Tongue (tissue), 2 donors: ENCODE data around the gene ZNF586. TPM values are rescaled to one million over a fixed set of nuclear protein-coding genes. Genes with fewer than 3 reads are reported as not detected.
"Not testable (repeated sequence)": the region's sequence is repeated elsewhere in the genome, so short reads cannot be mapped to it uniquely, and the experiment has no call there.

ENCODE experiments used
- DNase-seq: peaks from one replicate; pipeline ENCODE4 v3.0.0-alpha.2; 2015
- total RNA-seq: library from RNA; depleted of rRNA; stranded (reverse); fragments of >200 nt; gene quantifications from one replicate; pipeline ENCODE4 v1.2.3, GENCODE V29; 2014

ZNF586 gene
- total RNA-seq, 1 donor from 2014 or later: 29.4 TPM

DNA sequence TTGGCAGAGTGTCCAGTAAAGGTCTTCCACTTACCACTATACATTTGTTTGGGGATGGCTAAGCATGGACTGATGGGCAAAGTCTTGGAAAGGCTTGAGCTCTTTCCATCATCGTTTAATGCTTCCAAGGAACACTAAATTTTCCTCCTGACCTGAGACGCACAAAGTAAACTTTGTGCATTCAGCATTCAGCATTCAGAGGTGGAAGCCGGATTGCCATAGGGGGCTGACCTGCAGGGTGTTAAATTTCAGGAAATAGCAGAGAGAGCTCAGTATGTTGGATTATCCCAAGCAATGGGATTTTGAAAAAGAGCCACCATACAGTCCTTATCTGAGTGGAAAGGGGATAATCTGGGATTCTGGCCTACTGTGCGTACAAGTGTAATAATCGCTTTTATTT lies 31.2 kb downstream of the ZNF586 start:
- DNase-seq: no peak

DNA sequence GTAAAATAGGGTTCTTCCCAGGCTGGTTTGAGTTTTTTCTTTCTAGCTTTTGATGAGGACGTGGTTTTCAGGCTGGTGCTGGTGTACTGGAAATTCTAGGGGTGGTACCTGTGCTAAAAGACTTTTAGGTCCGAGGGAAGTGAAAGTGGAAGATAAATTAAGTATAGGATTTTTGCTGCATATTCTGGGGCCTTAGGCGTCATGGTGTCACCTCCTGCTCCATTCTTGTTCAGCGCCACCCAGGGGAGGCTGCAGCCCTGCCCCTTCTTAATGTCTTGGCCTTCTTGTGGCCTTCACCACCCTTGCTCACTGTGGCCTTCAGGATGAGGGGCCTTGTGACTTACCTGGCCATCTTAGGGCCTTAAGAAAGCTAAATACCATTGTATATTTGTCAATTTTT lies 32.8 kb downstream of the ZNF586 start:
- DNase-seq: no peak

DNA sequence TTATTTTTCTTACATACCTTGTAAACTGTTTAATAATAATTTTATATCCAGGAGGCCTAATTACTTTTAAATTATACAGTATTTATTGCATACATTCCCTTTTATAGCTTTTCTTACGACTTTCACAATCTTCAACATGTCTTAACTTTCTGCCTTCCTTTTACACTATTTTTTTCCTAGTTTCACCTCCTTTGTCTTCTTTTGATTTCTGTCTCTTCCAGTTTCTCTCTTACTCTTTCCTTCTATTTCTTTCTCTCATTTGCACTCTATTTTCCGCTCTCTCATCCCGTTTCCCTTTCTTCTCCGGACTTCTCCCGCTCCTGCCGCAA lies 33.8 kb downstream of the ZNF586 start:
- no peak for DNase-seq

DNA sequence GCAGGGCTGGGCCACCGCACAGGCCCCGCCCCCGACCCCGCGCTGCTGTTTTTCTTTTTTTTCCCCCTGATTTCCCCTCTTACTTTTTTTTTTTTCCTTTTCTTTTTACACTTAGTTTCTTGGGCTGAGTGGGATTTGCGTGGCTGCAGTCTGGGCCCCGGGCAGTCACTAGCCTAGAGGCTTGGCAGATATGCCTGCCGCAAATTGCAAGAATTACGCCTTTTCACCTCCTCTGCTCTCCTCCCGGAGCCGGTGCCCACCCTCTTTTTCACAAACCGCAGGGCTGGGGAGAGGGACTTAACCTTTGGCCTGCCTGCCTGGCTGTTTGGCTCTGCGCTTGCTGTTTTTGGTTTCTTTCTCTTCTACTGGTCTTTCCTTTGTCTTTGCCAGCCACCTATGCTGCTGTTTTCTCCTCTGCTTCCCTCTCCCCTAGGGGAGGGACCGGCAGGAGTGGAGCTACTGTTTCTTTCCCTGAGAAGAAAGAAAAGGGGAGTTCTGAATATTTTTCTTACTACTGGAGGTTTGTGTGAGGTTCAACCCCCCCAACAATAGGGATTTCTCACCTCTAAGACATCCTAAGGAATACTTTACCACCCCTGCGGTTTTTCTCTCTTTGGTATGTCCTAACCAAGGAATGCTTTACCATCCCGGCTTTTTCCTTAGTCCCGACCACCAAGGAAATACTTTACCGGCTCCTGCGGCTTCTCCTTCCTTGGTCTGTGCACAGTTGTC lies 34.3 kb downstream of the ZNF586 start:
- peak; percentile 64 for DNase-seq

DNA sequence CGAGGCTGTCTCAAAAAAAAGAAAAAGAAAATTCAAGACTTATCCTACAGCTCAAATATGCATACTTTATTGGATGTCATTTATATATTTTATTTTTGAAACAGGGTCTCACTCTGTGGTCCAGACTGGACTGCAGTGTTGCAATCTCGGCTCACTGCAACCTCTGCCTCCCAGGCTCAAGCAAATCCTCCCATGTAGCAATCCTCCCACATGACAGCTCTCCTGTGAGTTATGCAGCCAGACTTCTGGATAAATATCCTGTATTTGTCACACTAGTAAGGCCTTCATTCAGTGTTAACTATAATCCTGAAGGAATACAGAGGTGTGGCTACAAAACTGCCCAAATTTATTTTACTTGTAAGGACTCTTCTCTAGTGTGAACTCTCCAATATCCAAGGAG lies 38.1 kb downstream of the ZNF586 start:
- no peak for DNase-seq

DNA sequence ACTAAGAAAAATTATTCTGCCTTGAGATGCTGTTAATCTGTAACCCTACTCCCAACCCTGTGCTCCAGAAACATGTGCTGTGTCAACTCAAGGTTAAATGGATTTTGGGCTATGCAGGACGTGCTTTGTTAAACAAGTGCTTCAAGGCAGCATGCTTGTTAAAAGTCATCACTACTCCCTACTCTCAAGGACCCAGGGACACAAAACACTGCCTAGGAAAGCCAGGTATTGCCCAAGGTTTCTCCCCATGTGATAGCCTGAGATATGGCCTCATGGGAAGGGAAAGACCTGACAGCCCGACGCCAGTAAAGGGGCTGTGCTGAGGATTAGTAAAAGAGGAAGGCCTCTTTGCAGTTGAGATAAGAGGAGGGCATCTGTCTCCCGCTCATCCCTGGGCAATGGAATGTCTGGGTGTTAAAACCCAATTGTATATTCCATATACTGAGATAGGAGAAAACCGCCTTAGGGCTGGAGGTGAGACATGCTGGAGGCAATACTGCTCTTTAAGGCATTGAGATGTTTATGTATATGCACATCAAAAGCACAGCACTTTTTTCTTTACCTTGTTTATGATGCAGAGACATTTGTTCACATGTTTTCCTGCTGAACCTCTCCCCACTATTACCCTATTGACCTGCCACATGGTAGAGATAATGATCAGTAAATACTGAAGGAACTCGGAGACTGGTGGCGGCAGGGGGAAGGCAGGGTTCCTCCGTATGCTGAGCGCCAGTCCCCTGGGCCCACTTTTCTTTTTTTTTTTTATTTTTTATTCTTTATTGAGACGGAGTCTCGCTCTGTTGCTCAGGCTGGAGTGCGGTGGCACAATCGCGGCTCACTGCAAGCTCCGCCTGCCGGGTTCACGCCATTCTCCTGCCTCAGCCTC lies 41.2 kb downstream of the ZNF586 start:
- DNase-seq: not testable (repeated sequence)

DNA sequence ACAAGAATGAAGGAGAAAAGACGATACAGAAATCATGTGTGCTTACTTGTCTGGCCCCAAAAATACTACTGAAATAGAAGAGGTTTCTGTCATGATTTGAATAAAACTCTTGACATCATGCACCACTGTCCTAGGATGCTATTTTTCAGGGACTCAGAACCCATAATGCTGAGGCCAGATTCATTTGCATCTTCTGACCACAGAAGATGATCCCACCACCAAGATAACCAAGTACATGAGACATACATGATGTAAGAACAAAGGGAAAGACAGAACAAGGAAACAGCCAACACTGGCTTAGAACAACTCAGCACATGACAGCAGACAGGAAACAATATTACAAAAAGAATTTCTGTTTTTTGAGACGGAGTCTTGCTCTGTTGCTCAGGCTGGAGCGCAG lies 42.8 kb downstream of the ZNF586 start:
- DNase-seq: no peak

DNA sequence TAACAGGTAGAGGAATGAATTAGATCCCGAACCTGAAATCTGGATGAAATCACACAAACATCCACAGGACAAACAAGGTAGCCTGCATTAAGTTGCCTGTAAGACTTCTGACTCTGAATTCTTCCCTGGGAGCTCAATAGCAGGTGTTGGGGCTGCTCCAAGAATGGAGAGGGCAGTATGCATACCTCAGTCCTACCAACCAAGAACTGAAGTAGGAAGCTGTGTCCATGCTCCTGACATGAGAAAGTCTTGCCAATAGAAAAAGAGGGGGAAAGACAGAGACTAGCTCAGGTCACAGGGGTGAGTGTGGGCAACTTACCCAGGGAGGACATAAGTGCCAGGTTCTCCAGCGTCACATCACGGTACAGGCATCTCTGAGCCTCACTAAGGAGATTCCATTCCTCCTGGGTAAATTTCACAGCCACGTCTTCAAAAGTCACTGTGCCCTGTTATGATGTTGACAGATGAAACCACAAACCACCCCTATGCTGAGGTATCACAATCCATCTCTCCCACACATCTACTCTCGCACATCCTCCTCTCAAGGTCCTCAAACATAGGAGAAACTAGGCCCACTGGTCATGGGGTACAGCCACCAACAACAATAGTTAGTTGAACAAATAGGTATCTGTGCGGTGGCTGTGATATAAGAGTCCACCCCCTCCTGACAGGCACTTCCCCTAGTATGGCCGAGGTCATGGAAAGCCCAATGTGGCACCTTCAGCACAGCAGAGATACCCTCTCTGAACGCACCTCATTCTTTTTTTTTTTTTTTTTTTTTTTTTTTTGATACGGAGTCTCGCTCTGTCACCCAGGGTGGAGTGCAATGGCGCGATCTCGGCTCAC lies 43.7 kb downstream of the ZNF586 start:
- DNase-seq: not testable (repeated sequence)

DNA sequence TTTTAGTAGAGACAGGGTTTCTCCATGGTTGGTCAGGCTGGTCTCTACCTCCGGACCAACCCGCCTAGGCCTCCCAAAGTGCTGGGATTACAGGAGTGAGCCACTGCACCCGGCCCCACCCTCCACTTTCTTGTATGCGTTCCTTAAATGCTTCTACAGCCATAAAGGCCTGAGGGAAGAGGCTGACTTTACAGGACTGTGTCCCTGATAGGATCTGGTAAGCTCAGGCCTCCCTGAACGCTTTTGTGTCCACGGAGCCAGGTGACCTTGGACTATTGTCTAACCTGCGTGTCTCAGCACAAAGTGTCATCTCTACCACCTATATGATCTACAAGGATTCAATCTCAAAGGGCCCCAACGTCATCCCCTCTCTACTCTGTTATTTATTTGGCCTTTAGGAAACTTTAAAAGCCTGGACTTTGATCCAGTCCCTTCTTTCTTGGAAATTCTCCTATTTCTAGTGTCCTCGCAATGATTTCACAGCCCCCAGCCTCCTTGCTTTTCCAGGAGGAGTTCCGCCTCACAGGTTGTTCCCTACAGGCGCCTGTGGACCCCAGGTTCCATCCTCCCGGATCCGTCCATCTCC lies 44.5 kb downstream of the ZNF586 start:
- DNase-seq: no peak

DNA sequence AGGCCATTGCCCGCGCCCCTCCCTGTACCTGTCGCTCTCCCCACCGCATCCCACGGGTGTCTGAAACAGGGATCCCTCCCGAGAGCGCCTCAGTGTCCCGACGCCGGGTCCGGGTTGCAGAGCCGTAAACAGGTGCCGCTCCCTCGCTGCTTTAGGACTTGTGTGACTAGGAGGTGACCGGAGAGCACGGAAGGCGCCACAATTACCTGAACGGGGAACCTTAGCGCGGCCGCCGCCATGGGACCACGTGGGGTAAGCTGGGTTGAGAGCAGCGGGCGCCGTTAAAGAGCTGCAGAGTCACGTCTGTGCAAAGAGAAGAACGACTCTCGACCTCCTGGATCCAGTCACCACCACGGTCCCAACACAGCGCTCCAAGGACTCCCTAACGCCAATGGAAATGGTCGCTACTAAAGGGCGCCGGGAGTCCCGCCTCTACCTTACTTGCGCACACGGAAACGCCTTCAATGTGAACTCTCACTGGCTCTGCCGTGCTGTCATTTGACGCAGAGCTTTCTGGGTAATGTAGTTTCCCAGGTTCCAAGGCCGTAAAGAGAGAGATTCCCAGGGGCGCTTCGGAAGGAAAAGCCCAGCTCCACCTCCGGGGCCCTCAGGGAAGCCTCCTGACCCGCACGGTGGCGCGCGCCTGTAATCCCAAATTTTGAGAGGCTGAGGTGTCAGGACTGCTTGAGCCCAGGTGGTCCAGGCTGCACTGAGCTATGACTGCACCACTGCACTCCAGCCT lies 45.2 kb downstream of the ZNF586 start, which contains the start of gene ZNF552:
Gene ZNF552 (minus strand): TSS at position 409 of the 742 bp plus-strand sequence. CDS start 170 bp downstream, at position 239.
- peak; percentile 97 for DNase-seq

DNA sequence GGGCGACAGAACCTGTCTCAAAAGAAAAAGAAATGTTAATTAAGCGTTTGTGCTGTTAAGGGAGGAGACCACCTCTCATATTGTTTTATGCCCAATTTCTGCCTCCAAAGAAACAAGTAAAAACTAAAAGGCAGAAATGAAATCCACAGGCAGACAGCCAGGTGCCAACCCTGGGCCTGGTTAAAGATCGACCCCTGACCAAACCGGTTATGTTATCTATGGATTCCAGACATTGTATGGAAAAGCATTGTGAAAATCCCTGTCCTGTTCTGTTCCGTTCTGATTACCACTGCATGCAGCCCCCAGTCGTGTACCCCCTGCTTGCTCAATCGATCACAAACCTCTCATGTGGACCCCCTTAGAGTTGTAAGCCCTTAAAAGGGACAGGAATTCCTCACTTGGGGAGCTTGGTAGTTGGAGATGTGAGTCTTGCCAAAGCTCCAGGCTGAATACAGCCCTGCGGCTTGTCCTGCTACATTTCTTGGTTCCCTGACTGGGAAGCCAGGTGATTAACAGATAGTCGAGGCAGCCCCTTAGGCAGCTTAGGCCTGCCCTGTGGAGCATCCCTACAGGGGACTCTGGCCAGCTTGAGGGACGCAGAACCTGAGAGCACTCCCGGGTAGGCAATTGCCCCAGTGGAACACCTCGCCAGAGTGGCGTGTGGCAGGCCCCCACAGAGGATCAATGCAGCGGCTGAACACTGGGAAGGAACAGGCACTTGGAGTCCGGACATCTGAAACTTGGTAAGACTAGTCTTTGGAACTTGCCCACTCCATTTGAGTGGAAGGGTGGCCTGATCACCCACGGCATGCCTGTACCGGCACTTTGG lies 46.0 kb downstream of the ZNF586 start:
- no peak for DNase-seq

DNA sequence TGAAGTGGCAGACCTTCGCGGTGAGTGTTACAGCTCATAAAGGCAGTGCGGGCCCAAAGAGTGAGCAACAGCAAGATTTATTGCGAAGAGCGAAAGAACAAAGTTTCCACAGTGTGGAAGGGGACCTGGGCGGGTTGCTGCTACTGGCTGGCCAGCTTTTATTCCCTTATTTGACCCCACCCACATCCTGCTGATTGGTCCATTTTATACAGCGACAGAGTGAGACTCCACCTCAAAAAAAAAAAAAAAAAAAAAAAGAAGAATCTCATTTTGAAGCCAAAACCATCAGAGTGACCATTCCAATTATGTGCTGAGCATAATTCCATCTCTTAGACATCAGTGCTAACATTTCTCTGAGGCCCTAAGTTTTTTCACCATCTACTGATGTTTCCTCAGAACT lies 47.2 kb downstream of the ZNF586 start:
- no peak for DNase-seq

DNA sequence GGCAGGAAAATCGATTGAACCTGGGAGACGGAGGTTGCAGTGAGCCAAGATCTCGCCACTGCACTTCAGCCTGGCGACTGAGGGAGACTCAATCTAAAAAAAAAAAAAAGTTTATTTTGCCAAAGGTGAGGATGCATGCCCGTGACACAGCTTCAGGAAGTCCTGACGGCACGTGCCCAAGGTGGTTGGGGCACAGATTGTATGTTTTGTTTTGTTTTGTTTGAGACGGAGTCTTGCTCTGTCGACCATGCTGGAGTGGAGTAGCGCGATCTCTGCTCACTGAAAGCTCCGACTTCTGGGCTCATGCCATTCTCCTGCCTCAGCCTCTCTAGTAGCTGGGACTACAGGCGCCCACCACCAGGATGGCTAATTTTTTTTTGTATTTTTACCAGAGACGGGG lies 48.5 kb downstream of the ZNF586 start:
- DNase-seq: no peak

DNA sequence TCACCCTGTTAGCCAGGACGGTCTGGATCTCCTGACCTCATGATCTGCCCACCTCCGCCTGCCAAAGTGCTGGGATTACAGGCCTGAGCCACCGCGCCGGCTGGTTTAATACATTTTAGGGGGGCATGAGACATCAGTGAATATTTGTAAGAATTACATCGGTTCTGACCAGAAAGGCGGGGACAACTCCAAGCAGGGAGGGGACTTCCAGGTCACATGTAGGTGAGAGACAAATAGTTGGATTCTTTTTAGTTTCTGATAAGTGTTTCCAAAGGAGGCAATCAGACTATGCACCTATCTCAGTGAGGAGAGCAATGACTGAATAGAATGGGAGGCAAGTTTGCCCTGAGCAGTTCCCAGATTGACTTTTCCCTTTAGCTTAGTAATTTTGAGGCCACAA lies 48.9 kb downstream of the ZNF586 start:
- DNase-seq: no peak

DNA sequence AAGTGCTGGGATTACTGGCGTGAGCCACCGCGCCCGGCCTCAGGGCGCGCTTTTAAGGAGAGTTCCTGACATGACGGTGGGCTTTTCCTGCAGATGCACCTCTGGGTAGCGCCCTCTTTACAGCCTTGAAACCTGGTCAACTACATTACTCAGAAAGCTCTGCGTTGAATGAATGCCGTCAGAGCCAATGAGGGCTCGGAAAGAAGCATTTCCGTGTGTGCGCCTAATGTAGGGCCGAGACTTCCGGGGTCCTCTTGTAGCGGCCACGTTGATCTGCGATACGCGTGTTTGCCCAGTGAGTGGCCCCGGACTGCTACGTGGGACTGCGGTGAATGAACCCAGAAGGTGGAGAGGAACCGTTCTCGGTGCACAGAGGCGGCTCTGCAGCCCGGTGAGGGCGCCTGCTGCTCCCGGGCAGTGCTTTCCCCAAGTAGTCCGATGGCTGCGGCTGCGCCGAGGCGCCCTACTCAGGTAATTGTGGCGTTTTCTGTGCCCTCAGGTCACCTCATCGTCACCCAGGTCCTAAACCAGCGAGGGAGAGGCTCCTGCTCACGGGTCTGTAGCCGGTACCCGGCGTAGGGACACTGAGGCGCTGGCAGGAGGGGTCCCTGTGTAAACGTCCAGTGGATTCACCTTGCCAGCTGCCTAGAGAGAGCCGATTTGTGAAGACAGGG lies 50.1 kb downstream of the ZNF586 start:
- DNase-seq: peak; percentile 96

DNA sequence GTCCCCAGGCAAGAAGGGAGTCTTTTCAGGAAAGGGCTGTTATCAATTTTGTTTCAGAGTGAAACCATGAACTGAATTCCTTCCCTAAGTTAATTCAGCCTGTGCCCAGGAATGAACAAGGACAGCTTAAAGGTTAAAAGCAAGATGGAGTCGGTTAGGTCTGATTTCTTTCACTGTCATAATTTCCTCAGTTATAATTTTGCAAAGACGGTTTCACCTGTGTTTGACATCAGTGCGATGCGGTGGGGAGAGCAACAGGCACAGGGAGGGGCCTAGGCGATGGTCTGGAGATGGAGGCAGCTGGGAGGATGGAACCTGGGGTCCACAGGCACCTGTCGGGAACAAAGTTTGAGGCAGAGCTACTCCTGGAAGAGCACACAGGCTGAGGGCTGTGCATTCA lies 51.1 kb downstream of the ZNF586 start:
- DNase-seq: no peak

DNA sequence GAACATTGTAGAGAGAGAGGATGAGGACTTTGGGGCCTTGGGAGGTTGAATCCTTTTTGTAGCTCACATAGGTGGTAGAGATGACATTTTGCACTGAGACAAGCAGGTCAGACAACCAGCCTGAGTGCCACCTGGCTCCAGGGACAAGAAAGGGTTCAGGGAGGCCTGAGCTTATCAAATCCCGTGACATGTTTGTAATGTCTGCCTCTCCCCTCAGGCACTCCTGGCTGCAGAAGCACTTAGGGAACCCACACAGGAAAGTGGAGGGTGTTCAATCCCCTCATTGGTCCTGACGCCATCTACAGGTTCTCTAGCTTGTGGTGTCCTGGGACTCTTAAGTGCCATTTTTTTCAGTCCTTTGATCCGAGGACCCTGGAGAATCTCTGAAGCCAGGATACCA lies 51.6 kb downstream of the ZNF586 start:
- not testable (repeated sequence) for DNase-seq

DNA sequence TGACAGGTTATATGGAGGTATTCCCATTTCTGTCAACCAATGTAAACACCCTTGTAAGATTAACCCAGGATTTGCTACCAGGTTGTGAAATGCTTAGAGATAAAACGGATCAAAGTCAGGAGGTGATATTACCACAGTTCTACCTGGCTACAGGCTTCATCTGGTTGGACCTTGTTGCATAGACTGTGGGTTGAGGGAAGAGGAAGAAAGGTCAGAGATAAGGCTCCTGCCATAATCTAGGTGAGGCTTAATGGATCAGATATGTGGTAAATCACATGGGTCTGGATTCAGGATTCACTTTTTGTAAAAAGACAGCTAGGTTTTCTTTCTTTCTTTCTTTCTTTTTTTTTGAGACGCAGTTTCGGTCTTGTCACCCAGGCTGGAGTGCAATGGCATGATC lies 52.0 kb downstream of the ZNF586 start:
- DNase-seq: not testable (repeated sequence)

DNA sequence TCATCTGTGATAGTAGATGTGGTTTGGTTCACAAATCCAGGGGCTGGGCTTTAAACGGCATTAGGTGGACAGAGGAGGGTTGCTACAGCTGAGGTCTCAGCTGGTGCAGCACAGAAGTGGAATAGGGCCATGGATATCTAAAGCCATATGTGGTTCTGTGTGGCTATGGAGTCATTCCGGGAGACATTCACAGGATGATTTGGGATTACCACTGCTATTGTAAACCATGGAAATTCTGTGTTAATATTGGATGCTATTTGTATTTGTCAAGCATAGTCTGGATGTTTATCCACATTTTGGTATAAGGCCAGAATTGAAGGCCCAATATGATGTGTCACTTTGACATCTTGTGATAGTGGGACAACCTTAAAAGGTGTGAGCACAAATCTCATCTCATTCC lies 53.7 kb downstream of the ZNF586 start:
- not testable (repeated sequence) for DNase-seq

DNA sequence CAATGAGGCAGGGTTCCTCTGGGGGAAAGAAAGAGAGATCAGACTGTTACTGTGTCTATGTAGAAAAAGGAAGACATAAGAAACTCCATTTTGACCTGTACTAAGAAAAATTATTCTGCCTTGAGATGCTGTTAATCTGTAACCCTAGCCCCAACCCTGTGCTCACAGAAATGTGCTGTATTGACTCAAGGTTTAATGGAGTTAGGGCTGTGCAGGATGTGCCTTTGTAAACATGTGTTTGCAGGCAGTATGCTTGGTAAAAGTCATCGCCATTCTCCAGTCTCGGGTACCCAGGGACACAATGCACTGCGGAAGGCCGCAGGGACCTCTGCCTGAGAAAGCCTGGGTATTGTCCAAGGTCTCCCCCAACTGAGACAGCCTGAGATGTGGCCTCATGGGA lies 54.1 kb downstream of the ZNF586 start:
- not testable (repeated sequence) for DNase-seq
